GM06990 (cell line): ENCODE measurements around the gene DUSP5.

Experiments used
- DNase-seq: peaks from one replicate; pipeline ENCODE4 v3.0.0-alpha.2; 2011; ENCODE audit not compliant: insufficient read length; ENCODE audit errors: extremely low read depth
- H3K27me3 ChIP-seq: replicated peaks from 2 replicates; pipeline ENCODE4 v1.6.0; 2011; ENCODE audit warnings: low read length; ENCODE audit not compliant: control insufficient read depth, insufficient read depth
- H3K36me3 ChIP-seq: 2 replicates; pipeline ENCODE4 v1.5.1; 2011; ENCODE audit warnings: low read length; ENCODE audit not compliant: control insufficient read depth, insufficient read depth
- H3K4me3 ChIP-seq: replicated peaks from 2 replicates; pipeline ENCODE4 v1.5.1; 2011; ENCODE audit warnings: low read depth, mild to moderate bottlenecking, control low read depth, low read length
- TF ChIP-seq, protein P1 (sequence below): IDR thresholded peaks from 2 replicates; pipeline ENCODE4 v1.5.1; 2011; ENCODE audit warnings: low read length, control low read depth, mild to moderate bottlenecking, inconsistent platforms; ENCODE audit not compliant: insufficient read depth, poor library complexity, severe bottlenecking

Gene DUSP5

DNA sequence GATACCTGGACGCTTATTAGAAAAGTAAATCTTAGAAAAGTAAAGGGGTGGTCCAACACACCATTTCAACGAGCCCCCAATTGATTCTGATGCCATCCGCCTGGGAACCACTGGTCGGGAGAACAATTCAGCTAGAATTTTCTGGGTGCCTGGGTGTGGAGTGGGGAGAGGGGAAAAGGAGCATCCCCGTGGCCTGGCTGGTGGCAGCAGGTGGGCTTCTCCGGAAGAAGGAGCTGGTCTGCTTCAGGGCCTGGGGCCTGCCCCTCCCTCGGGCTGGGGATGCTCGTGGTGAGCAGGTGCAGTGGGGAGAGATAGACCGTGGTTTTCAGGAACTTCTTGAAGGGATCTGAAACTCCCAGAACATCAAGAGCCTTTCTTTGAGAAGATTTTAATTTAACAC lies 39.9 kb upstream of the DUSP5 start:
- Histone ChIP-seq H3K27me3 (no peaks in the 10 kb centered on the region), H3K4me3 (no peak overlapping the region), H3K36me3 (no peaks in the 10 kb centered on the region)
- TF ChIP-seq, protein P1, sequence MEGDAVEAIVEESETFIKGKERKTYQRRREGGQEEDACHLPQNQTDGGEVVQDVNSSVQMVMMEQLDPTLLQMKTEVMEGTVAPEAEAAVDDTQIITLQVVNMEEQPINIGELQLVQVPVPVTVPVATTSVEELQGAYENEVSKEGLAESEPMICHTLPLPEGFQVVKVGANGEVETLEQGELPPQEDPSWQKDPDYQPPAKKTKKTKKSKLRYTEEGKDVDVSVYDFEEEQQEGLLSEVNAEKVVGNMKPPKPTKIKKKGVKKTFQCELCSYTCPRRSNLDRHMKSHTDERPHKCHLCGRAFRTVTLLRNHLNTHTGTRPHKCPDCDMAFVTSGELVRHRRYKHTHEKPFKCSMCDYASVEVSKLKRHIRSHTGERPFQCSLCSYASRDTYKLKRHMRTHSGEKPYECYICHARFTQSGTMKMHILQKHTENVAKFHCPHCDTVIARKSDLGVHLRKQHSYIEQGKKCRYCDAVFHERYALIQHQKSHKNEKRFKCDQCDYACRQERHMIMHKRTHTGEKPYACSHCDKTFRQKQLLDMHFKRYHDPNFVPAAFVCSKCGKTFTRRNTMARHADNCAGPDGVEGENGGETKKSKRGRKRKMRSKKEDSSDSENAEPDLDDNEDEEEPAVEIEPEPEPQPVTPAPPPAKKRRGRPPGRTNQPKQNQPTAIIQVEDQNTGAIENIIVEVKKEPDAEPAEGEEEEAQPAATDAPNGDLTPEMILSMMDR, result no peak
- no peak for DNase-seq

DNA sequence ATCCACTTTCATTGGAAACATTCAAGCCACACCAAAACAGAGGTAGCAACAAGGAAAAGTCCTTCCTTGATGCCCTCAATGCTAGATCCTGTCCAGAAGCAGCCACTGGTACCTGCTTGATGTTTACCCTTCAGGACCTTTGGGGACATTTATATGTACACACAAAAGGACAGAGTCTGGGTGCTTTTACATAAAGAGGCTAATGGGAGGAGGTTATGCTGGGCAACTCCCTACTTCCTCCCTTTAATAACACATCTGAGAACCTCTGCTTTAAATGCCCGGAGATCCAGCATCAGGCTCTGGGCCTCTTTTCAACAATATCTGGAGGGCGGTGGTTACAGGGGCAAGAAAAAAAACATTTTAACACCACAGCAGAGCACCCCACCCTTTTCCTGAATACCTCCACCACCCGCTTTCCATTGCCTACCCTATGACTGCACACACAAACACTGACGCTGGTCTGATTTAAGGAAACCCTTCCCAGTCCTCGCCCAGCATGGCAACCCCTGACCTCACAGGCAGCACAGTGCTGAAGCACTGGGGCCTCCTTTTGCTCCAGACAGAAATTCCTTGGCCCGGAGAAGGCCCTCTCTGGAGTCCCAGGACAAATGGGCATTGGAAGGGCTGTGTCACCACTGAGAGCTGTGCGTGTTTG lies 39.3 kb upstream of the DUSP5 start:
- H3K36me3 ChIP-seq, result no peaks in the 10 kb centered on the region
- H3K27me3 ChIP-seq, result no peaks in the 10 kb centered on the region
- no peak for DNase-seq
- TF ChIP-seq, protein P1, result no peak
- H3K4me3 ChIP-seq, result no peak overlapping the region

GRCh38 chr10:110459600-110459999 lies 38.1 kb upstream of the DUSP5 start:
- TF ChIP-seq, protein P1, result no peak
- no peak overlapping the region for H3K4me3 ChIP-seq
- H3K36me3 ChIP-seq, result no peaks in the 10 kb centered on the region
- no peaks in the 10 kb centered on the region for H3K27me3 ChIP-seq
- no peak for DNase-seq

GRCh38 chr10:110460111-110460809 lies 37.4 kb upstream of the DUSP5 start:
- peak; percentile 47 for DNase-seq
- TF ChIP-seq, protein P1, result no peak
- H3K4me3 ChIP-seq, result no peak overlapping the region
- no peaks in the 10 kb centered on the region for H3K36me3 ChIP-seq
- H3K27me3 ChIP-seq, result no peaks in the 10 kb centered on the region

- no peaks in the 10 kb centered on the region for H3K27me3 ChIP-seq
- no peak for DNase-seq
- no peaks in the 10 kb centered on the region for H3K36me3 ChIP-seq
- TF ChIP-seq, protein P1, result no peak
- H3K4me3 ChIP-seq, result no peak overlapping the region
Observed at GRCh38 chr10:110461088-110461487, 36.6 kb upstream of the DUSP5 start.
